Adrenal gland (tissue), 12 donors: ENCODE data around the gene HOXA5. TPM values are rescaled to one million over a fixed set of nuclear protein-coding genes. Genes with fewer than 3 reads are reported as not detected.

Source experiments
- DNase-seq, 7 donors: peaks; one replicate each; pipeline ENCODE4 v3.0.0-alpha.2; 2019 to 2020
- H3K27ac ChIP-seq, 5 donors: fragments of 200-600 bp; sonication (generic) in 4 of 5; 1 replicate in 3 of 5; 2 replicates in 2 of 5; pipeline versions ENCODE4 v1.5.1 to v1.8.0; 2016 to 2020; ENCODE audit warnings: mild to moderate bottlenecking in 1 of 5
- H3K27me3 ChIP-seq: fragments of 200-600 bp; 2 replicates; pipeline ENCODE4 v1.8.0; 2021
- H3K36me3 ChIP-seq, 2 donors: fragments of 200-600 bp; replicated peaks in 1 of 2; 1 replicate in 1 of 2; 2 replicates in 1 of 2; pipeline versions ENCODE4 v1.5.1 to v1.8.0; 2018 to 2022
- H3K4me1 ChIP-seq, 2 donors: fragments of 200-600 bp; replicated peaks in 1 of 2; 1 replicate in 1 of 2; 2 replicates in 1 of 2; pipeline versions ENCODE4 v1.5.1 to v1.8.0; 2018 to 2021
- H3K4me3 ChIP-seq, 4 donors: fragments of 200-600 bp; sonication (generic) in 3 of 4; one replicate each; pipeline ENCODE4 v1.5.1; 2016 to 2018
- H3K9me3 ChIP-seq, 3 donors: fragments of 200-600 bp; sonication (generic) in 1 of 3; replicated peaks in 1 of 3; 1 replicate in 2 of 3; 2 replicates in 1 of 3; pipeline versions ENCODE4 v1.5.1 to v1.8.0; 2016 to 2021
- POLR2A ChIP-seq, 2 donors: fragments of 450-650 bp; IDR thresholded peaks; one replicate each; pipeline ENCODE4 v1.6.1; 2017; ENCODE audit warnings: antibody characterized with exemption in 2 of 2, mild to moderate bottlenecking in 2 of 2, moderate library complexity in 1 of 2
- WGBS, 4 donors: extraction: QIAGEN DNeasy Blood & Tissue Kit in 2 of 4; methylation state at CpG; one replicate each; pipeline versions ENCODE4 v1.1.5 to v1.1.7; 2013 to 2017; 5-methylcytosine and 5-hydroxymethylcytosine counted together
- intact Hi-C, 2 donors: fragments of 100-400 bp; cut with DNase I; formaldehyde crosslinking; loops; one replicate each; pipeline versions ENCODE4 v1.14.1 to v1.15.0; 2022 to 2023
- polyA plus RNA-seq, 3 donors: library from polyadenylated mRNA; stranded (reverse); fragments of 200-250 nt in 2 of 3; fragments of 350-450 nt in 1 of 3; fragmentation: Illumina TruSeq in 1 of 3; extraction: RNeasy Lipid Tissue Mini Kit (QIAGEN cat#74804) in 1 of 3; gene quantifications; one replicate each; pipeline ENCODE4 v1.2.3, GENCODE V29; 2013 to 2014
- total RNA-seq, 9 donors: library from RNA; depleted of rRNA in 4 of 9; stranded (reverse); fragments of >200 nt in 4 of 9; fragments of 120-200 nt in 1 of 9; fragmentation: NEBNext Ultra II Directional in 1 of 9; extraction: Animal tissue kit (Norgen Biotek cat#: 25700) in 1 of 9; gene quantifications; one replicate each; pipeline versions ENCODE4 v1.1.0 to v1.2.4, GENCODE V29; 2013 to 2023
- TF ChIP-seq, protein P1 (sequence below), 6 experiments: fragments of 450-650 bp in 4 of 6; fragments of 200-600 bp in 2 of 6; sonication (generic) in 1 of 6; IDR thresholded peaks; 1 replicate in 5 of 6; 2 replicates in 1 of 6; pipeline versions ENCODE4 v1.5.1 to v1.8.0; 2016 to 2021; ENCODE audit warnings: antibody characterized with exemption in 6 of 6, mild to moderate bottlenecking in 2 of 6, moderate library complexity in 1 of 6
- donor health status: healthy with polysubstance abuse.
- donor health status: Bipolar disorder and iron deficiency.
- donor health status: DM: yes; HTN: yes; CAD: no.
- donor health status: DM: no; HTN: no; CAD: no.
- donor health status: DM: no; HTN: no; CAD: no.
- donor health status: DM: yes; HTN: yes; CAD: no.

Gene HOXA5
- total and polyA plus RNA-seq, 12 donors = 21.8 to 132 (median 57.0) TPM

DNA sequence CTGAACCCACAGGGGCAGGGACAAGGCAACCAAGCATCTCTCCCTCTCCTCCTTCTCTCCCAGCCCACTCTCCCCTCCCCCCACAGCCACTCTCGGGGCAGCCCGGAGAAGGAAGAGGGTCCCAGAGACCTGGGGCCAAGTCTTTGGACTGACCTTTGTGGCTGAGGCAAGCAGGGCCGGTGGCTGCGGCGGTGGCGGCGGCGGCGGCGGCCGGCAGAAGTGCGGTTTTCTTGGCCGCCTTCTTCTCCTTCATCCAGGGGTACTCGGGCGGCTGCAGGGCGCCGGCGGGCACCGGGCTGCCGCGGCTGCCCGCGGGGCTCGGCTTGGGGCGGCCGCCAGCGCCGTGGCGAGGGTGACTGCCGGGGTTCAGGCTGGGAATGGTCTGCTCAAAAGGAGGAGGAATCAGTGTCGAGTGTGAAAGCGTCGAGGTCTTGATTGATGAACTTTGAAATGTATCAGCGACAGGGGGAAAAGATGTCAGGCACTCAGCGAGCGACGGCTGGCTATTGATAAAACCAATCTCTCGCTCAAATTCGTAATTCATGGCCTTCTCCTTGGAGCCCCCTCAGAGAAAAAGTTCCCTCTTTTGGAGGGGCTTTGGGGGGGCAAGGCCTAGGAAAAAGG lies 41.4 kb downstream of the HOXA5 start:
- peaks cover 14 to 40% of the 10 kb centered on the region in 2 donors for H3K4me1 ChIP-seq
- H3K9me3 ChIP-seq = no peaks in the 10 kb centered on the region
- WGBS, 4 donors = 3 to 9% (median 7%) methylated on average over 11 to 39 of the region's 39 CpGs
- H3K27ac ChIP-seq = peak overlapping the region in 3 of 5 donors; percentile 29 to 90 (median 87)
- no peaks in the 10 kb centered on the region for H3K27me3 ChIP-seq
- intact Hi-C loops = loop anchor here in 1 of 2 donors (10.0 kb wide), 1 partner anchor 237 kb away; the partner anchor contains the start of gene SKAP2
- H3K4me3 ChIP-seq = peak overlapping the region in 2 of 4 donors; percentile 18 to 64
- H3K36me3 ChIP-seq = no peaks in the 10 kb centered on the region
- DNase-seq = no peak
- no peak for TF ChIP-seq POLR2A (IDR thresholded peaks at IDR 0.05)
- TF ChIP-seq, protein P1, sequence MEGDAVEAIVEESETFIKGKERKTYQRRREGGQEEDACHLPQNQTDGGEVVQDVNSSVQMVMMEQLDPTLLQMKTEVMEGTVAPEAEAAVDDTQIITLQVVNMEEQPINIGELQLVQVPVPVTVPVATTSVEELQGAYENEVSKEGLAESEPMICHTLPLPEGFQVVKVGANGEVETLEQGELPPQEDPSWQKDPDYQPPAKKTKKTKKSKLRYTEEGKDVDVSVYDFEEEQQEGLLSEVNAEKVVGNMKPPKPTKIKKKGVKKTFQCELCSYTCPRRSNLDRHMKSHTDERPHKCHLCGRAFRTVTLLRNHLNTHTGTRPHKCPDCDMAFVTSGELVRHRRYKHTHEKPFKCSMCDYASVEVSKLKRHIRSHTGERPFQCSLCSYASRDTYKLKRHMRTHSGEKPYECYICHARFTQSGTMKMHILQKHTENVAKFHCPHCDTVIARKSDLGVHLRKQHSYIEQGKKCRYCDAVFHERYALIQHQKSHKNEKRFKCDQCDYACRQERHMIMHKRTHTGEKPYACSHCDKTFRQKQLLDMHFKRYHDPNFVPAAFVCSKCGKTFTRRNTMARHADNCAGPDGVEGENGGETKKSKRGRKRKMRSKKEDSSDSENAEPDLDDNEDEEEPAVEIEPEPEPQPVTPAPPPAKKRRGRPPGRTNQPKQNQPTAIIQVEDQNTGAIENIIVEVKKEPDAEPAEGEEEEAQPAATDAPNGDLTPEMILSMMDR (IDR thresholded peaks at IDR 0.05) = no peak

DNA sequence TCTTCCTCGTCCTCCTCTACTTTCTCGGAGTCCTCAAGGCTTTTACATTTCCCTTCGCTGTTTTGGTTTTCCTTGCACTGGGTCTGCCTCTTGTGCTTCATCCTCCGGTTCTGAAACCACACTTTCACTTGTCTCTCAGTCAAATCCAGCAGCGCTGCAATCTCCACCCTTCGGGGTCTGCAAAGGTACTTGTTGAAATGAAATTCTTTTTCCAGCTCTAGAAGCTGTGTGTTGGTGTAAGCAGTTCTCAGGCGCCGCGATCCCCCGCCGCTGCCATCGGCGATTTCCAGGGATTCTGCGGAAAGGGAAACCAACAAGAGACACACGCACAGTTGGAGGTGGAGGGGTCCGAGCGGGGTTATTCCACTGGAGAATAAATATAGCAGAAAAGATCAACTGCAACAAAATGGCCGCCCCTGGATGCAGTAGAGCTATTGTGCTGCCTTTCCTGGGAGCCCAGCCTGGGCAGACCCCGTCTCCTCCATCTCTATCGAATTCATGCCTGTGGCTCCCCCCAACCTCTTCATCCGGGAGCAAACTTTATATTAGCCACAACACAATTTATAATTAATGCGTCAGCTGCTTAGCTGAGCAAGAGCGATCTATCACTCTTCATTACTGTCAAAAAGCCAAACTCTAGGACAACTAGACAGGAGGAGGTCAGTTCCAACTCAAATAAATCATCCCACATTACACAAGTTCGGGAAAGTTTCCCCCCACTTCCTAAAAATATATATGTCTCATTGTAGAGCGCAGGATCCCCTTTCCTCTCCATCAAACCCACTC lies 42.1 kb downstream of the HOXA5 start:
- intact Hi-C loops = loop anchor here in 1 of 2 donors (10.0 kb wide), 1 partner anchor 237 kb away; the partner anchor contains the start of gene SKAP2

DNA sequence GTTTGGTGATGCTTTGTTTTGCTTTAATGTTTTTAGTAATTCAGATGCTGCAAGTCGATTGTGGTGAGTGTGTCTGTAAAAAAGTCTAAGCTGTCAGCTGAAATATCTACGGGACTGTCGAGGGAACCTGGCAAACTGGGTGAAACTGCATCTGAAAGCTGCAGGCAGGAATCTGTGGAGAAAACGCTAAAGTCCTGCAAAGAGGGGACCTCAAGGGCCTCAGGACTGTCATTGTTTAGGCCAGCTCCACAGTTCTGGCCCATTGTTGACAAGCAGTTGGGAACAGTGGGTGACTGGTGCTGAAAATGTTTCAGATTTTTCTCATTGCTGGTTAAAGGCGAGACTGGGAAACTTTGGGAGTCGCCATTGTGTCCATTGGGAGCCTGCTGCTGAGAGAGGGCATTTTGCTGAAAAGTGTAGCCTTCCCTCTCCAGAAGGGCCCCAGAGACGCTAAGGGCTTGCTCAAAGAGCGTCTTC lies 42.7 kb downstream of the HOXA5 start:
- Histone ChIP-seq H3K27me3 (no peaks in the 10 kb centered on the region), H3K4me1 (peaks cover 17 to 41% of the 10 kb centered on the region in 2 donors), H3K27ac (peak overlapping the region in 4 of 5 donors; percentile 10 to 90 (median 62)), H3K36me3 (no peaks in the 10 kb centered on the region), H3K9me3 (no peaks in the 10 kb centered on the region), H3K4me3 (peak overlapping the region in 2 of 4 donors; percentile 18 to 64)
- intact Hi-C loops = loop anchor here in 1 of 2 donors (10.0 kb wide), 1 partner anchor 236 kb away; the partner anchor contains the start of gene SKAP2
- DNase-seq = no peak
- TF ChIP-seq, protein P1 (IDR thresholded peaks at IDR 0.05) = no peak
- TF ChIP-seq POLR2A (IDR thresholded peaks at IDR 0.05) = no peak
- WGBS, 4 donors = 66 to 82% (median 70%) methylated on average over 8 of the region's 8 CpGs

More for the DNA sequence above, 42.1 kb downstream of the HOXA5 start:
- peak in 1 of 7 donors; percentile 56 for DNase-seq
- Histone ChIP-seq H3K36me3 (no peaks in the 10 kb centered on the region), H3K9me3 (no peaks in the 10 kb centered on the region), H3K4me3 (peak overlapping the region in 2 of 4 donors; percentile 18 to 64), H3K4me1 (peaks cover 17 to 41% of the 10 kb centered on the region in 2 donors), H3K27ac (peak overlapping the region in 4 of 5 donors; percentile 29 to 90 (median 62)), H3K27me3 (no peaks in the 10 kb centered on the region)
- TF ChIP-seq, protein P1 (IDR thresholded peaks at IDR 0.05) = no peak
- no peak for TF ChIP-seq POLR2A (IDR thresholded peaks at IDR 0.05)
- WGBS, 4 donors = 30 to 57% (median 38%) methylated on average over 25 of the region's 25 CpGs
